ENCODE measurements around the gene PELI2. TPM values are rescaled to one million over a fixed set of nuclear protein-coding genes. Genes with fewer than 3 reads are reported as not detected.

PELI2 gene
- total and polyA plus RNA-seq, 2 donors from 2014 or later = 5.2 to 27.6 TPM

GRCh38 chr14:56137849-56138248 is 19.6 kb downstream of the PELI2 start:
- FAIRE-seq = no peak
- TF ChIP-seq CTCF (IDR thresholded peaks at IDR 0.05; ENCODE audit: borderline replicate concordance, extremely low read depth, insufficient read depth) = no peak

GRCh38 chr14:56138928-56139327 is 20.7 kb downstream of the PELI2 start:
- FAIRE-seq = no peak
- H3K4me1 ChIP-seq (ENCODE audit: control insufficient read depth in 2 of 3, insufficient read depth in 2 of 3, low read depth in 1 of 3, low read length in 3 of 3) = peaks cover 3 to 17% (median 6%) of the 10 kb centered on the region in 3 donors
- no peak for TF ChIP-seq CTCF (IDR thresholded peaks at IDR 0.05; ENCODE audit: borderline replicate concordance, extremely low read depth, insufficient read depth)
- H3K27ac ChIP-seq (ENCODE audit: low read depth in 2 of 2, low read length in 2 of 2) = no peak overlapping the region
- H3K9me3 ChIP-seq (ENCODE audit: control insufficient read depth in 2 of 3, insufficient read depth in 1 of 3, low read length in 3 of 3) = no peaks in the 10 kb centered on the region
- intact Hi-C loops (cut with DNase I) = no loop called here
- no peak overlapping the region for H3K9ac ChIP-seq (ENCODE audit: low read length in 3 of 3)
- H3K27me3 ChIP-seq (ENCODE audit: control insufficient read depth, insufficient read depth, low read length) = no peaks in the 10 kb centered on the region
- DNase-seq = no peak
- H3K36me3 ChIP-seq (ENCODE audit: control insufficient read depth in 2 of 3, insufficient read depth in 3 of 3, low read length in 3 of 3) = no peaks in the 10 kb centered on the region
- H3K4me3 ChIP-seq (ENCODE audit: low read length in 3 of 3) = peak overlapping the region in 1 of 3 donors; percentile 10

More at GRCh38 chr14:56137849-56138248, 19.6 kb downstream of the PELI2 start:
- Histone ChIP-seq H3K36me3 (ENCODE audit: control insufficient read depth in 2 of 3, insufficient read depth in 3 of 3, low read length in 3 of 3) (no peaks in the 10 kb centered on the region), H3K27me3 (ENCODE audit: control insufficient read depth, insufficient read depth, low read length) (no peaks in the 10 kb centered on the region), H3K27ac (ENCODE audit: low read depth in 2 of 2, low read length in 2 of 2) (peak overlapping the region in 1 of 2 donors; percentile 29), H3K4me3 (ENCODE audit: low read length in 3 of 3) (peak overlapping the region; percentile 19 to 61 (median 48)), H3K9me3 (ENCODE audit: control insufficient read depth in 2 of 3, insufficient read depth in 1 of 3, low read length in 3 of 3) (no peaks in the 10 kb centered on the region), H3K4me1 (ENCODE audit: control insufficient read depth in 2 of 3, insufficient read depth in 2 of 3, low read depth in 1 of 3, low read length in 3 of 3) (peaks cover 3 to 17% (median 4%) of the 10 kb centered on the region in 3 donors), H3K9ac (ENCODE audit: low read length in 3 of 3) (peak overlapping the region in 1 of 3 donors; percentile 20)
- intact Hi-C loops (cut with DNase I) = no loop called here
- peak in 4 of 5 donors; percentile 61 to 78 (median 72) for DNase-seq

GRCh38 chr14:56142314-56142713 is 24.1 kb downstream of the PELI2 start:
- no peaks in the 10 kb centered on the region for H3K27me3 ChIP-seq (ENCODE audit: control insufficient read depth, insufficient read depth, low read length)
- FAIRE-seq = no peak
- intact Hi-C loops (cut with DNase I) = no loop called here

More at GRCh38 chr14:56142314-56142713, 24.1 kb downstream of the PELI2 start:
- Histone ChIP-seq H3K36me3 (ENCODE audit: control insufficient read depth in 2 of 3, insufficient read depth in 3 of 3, low read length in 3 of 3) (no peaks in the 10 kb centered on the region), H3K9me3 (ENCODE audit: control insufficient read depth in 2 of 3, insufficient read depth in 1 of 3, low read length in 3 of 3) (no peaks in the 10 kb centered on the region), H3K27ac (ENCODE audit: low read depth in 2 of 2, low read length in 2 of 2) (no peak overlapping the region), H3K4me3 (ENCODE audit: low read length in 3 of 3) (no peak overlapping the region), H3K4me1 (ENCODE audit: control insufficient read depth in 2 of 3, insufficient read depth in 2 of 3, low read depth in 1 of 3, low read length in 3 of 3) (peaks cover 3 to 8% (median 4%) of the 10 kb centered on the region in 3 donors), H3K9ac (ENCODE audit: low read length in 3 of 3) (no peak overlapping the region)
- TF ChIP-seq CTCF (IDR thresholded peaks at IDR 0.05; ENCODE audit: borderline replicate concordance, extremely low read depth, insufficient read depth) = no peak
- no peak for DNase-seq

All from kidney (tissue), 14 donors.